Tibial nerve (tissue), 4 donors: Measurements from ENCODE around the gene RBCK1. TPM values are rescaled to one million over a fixed set of nuclear protein-coding genes. Genes with fewer than 3 reads are reported as not detected.
"Not testable (repeated sequence)": the region's sequence is repeated elsewhere in the genome, so short reads cannot be mapped to it uniquely, and the experiment has no call there.

Experiments used
- DNase-seq, 2 donors: peaks; one replicate each; pipeline ENCODE4 v3.0.0-alpha.2; 2019; ENCODE audit warnings: low spot score in 2 of 2
- H3K27ac ChIP-seq, 4 donors: fragments of 200-600 bp; sonication (generic) in 3 of 4; one replicate each; pipeline ENCODE4 v1.5.1; 2017 to 2019; ENCODE audit warnings: mild to moderate bottlenecking in 1 of 4
- H3K27me3 ChIP-seq, 2 donors: fragments of 200-600 bp; sonication (generic) in 1 of 2; one replicate each; pipeline versions ENCODE4 v1.5.1 to v1.6.0; 2017 to 2019
- H3K36me3 ChIP-seq, 3 donors: fragments of 200-600 bp; sonication (generic); one replicate each; pipeline ENCODE4 v1.5.1; 2018 to 2019
- H3K4me1 ChIP-seq, 4 donors: fragments of 200-600 bp; sonication (generic) in 3 of 4; one replicate each; pipeline ENCODE4 v1.5.1; 2017 to 2019
- H3K4me3 ChIP-seq, 4 donors: fragments of 200-600 bp; sonication (generic) in 3 of 4; one replicate each; pipeline ENCODE4 v1.5.1; 2017 to 2019; ENCODE audit warnings: mild to moderate bottlenecking in 1 of 4, moderate library complexity in 1 of 4
- H3K9me3 ChIP-seq, 4 donors: fragments of 200-600 bp; sonication (generic) in 3 of 4; one replicate each; pipeline ENCODE4 v1.5.1; 2017 to 2019
- EP300 ChIP-seq, 2 donors: sonication (generic); formaldehyde crosslinking; IDR thresholded peaks; one replicate each; pipeline ENCODE4 v1.6.1; 2017; ENCODE audit warnings: antibody characterized with exemption in 2 of 2, mild to moderate bottlenecking in 1 of 2
- POLR2A ChIP-seq, 2 donors: fragments of 450-650 bp; IDR thresholded peaks; one replicate each; pipeline ENCODE4 v1.6.1; 2017; ENCODE audit warnings: antibody characterized with exemption in 2 of 2, mild to moderate bottlenecking in 2 of 2, moderate library complexity in 2 of 2
- WGBS, 2 donors: methylation state at CpG; one replicate each; pipeline ENCODE4 v1.1.5; 2018; 5-methylcytosine and 5-hydroxymethylcytosine counted together
- total RNA-seq, 4 donors: library from RNA; depleted of rRNA; stranded (reverse); fragments of >200 nt; gene quantifications; one replicate each; pipeline ENCODE4 v1.1.0, GENCODE V29; 2016
- TF ChIP-seq, protein P1 (sequence below), 5 experiments: fragments of 200-600 bp in 3 of 5; fragments of 450-650 bp in 2 of 5; sonication (generic) in 3 of 5; IDR thresholded peaks; one replicate each; pipeline ENCODE4 v1.5.1; 2016 to 2019; ENCODE audit warnings: antibody characterized with exemption in 5 of 5, mild to moderate bottlenecking in 3 of 5, moderate library complexity in 2 of 5

Gene RBCK1
- total RNA-seq, 4 donors from 2014 or later, result 93.5 to 149 (median 118) TPM

DNA sequence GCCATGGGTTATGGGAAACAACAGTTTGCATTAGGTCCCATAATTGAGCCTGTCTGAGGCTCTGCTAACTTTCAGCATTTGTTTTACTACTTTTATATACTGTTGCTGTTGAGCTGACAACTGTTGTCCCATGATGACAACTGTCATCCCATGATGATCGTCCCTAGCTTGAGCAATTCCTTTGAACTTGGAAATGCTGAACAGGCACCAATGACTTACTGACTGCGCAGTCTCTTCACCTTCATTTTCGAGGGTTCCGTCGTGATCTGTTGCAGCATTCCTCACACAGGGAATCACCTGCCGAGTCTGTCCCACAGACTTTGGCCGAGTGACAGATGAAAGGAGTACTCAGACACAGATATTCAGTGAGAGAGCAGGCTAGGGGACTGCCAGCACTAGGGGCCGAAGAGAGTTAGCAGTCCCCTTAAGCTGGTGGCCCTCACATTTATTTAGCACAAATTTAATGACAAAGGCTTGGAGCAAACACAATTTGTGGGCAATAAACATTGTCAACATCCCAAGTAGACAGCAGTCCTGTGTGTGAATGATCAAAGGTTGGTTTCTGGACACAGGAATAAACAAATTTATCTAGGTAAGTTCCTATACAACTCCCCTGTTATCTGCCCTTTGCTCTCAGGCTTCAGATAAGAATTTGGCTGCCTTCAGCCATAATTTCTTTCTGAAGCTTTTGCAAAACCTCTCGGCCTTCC is 64.2 kb downstream of the RBCK1 start:
- H3K27me3 ChIP-seq, result no peaks in the 10 kb centered on the region
- no peak overlapping the region for H3K4me3 ChIP-seq
- WGBS, 2 donors, result 91 to 92% methylated on average over 9 of the region's 9 CpGs
- H3K9me3 ChIP-seq, result no peaks in the 10 kb centered on the region
- TF ChIP-seq POLR2A (IDR thresholded peaks at IDR 0.05), result no peak
- no peak for TF ChIP-seq EP300 (IDR thresholded peaks at IDR 0.05)
- TF ChIP-seq, protein P1, sequence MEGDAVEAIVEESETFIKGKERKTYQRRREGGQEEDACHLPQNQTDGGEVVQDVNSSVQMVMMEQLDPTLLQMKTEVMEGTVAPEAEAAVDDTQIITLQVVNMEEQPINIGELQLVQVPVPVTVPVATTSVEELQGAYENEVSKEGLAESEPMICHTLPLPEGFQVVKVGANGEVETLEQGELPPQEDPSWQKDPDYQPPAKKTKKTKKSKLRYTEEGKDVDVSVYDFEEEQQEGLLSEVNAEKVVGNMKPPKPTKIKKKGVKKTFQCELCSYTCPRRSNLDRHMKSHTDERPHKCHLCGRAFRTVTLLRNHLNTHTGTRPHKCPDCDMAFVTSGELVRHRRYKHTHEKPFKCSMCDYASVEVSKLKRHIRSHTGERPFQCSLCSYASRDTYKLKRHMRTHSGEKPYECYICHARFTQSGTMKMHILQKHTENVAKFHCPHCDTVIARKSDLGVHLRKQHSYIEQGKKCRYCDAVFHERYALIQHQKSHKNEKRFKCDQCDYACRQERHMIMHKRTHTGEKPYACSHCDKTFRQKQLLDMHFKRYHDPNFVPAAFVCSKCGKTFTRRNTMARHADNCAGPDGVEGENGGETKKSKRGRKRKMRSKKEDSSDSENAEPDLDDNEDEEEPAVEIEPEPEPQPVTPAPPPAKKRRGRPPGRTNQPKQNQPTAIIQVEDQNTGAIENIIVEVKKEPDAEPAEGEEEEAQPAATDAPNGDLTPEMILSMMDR (IDR thresholded peaks at IDR 0.05), result no peak
- no peak for DNase-seq
- no peak overlapping the region for H3K27ac ChIP-seq
- H3K36me3 ChIP-seq, result peaks cover 0 to 6% (median 0%) of the 10 kb centered on the region in 3 donors
- H3K4me1 ChIP-seq, result no peaks in the 10 kb centered on the region

DNA sequence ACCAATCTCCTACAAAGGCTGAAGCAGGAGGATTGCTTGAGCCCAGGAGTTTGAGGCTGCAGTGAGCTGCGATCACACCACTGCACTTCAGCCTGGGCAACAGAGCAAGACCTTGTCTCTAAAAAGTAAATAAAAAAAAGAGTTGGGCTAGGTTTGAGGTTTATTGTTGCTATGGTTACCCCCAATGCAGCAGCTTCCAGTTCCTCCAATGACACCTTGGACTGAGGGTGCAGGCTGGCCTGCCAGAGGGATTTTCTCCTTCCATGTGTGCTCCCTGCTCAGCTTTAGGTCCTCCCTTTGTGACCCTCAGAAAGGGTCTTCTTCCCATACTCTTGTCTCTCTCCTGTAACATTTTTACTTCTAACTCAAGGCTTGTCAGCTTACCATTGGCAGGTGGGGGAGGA is 64.8 kb downstream of the RBCK1 start:
- Histone ChIP-seq H3K27me3 (no peaks in the 10 kb centered on the region), H3K4me3 (no peak overlapping the region), H3K36me3 (peaks cover 0 to 12% (median 0%) of the 10 kb centered on the region in 3 donors), H3K4me1 (no peaks in the 10 kb centered on the region), H3K27ac (no peak overlapping the region), H3K9me3 (no peaks in the 10 kb centered on the region)
- WGBS, 2 donors, result 95 to 96% methylated on average over 1 of the region's 1 CpG
- TF ChIP-seq EP300 (IDR thresholded peaks at IDR 0.05) (no peak), POLR2A (IDR thresholded peaks at IDR 0.05) (no peak)
- TF ChIP-seq, protein P1 (IDR thresholded peaks at IDR 0.05), result no peak
- no peak for DNase-seq

DNA sequence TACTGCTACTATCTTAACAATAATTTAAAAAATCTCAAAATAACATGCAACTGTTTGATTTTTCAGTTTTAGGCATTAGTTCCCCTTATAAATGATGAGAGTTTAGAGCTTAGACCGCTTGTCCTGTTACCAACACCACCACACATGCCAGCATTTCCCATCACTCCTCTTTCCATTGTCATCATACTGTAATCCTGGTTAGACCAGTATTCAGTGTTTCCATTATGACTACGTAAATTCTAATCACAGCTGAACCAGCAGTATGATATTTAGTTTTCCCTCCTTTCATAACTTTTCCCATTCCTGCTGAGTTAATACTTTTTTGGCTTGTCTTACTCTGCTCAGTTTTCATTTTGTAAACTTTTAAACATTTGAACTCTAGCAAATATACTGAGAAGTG is 66.5 kb downstream of the RBCK1 start:
- WGBS, 2 donors, result 78 to 80% methylated on average over 2 of the region's 2 CpGs
- TF ChIP-seq POLR2A (IDR thresholded peaks at IDR 0.05) (no peak), EP300 (IDR thresholded peaks at IDR 0.05) (no peak)
- TF ChIP-seq, protein P1 (IDR thresholded peaks at IDR 0.05), result no peak
- Histone ChIP-seq H3K9me3 (no peaks in the 10 kb centered on the region), H3K4me3 (no peak overlapping the region), H3K27ac (no peak overlapping the region), H3K27me3 (no peaks in the 10 kb centered on the region), H3K4me1 (peaks cover 0 to 15% (median 0%) of the 10 kb centered on the region in 4 donors), H3K36me3 (peaks cover 0 to 18% (median 0%) of the 10 kb centered on the region in 3 donors)
- DNase-seq, result no peak

DNA sequence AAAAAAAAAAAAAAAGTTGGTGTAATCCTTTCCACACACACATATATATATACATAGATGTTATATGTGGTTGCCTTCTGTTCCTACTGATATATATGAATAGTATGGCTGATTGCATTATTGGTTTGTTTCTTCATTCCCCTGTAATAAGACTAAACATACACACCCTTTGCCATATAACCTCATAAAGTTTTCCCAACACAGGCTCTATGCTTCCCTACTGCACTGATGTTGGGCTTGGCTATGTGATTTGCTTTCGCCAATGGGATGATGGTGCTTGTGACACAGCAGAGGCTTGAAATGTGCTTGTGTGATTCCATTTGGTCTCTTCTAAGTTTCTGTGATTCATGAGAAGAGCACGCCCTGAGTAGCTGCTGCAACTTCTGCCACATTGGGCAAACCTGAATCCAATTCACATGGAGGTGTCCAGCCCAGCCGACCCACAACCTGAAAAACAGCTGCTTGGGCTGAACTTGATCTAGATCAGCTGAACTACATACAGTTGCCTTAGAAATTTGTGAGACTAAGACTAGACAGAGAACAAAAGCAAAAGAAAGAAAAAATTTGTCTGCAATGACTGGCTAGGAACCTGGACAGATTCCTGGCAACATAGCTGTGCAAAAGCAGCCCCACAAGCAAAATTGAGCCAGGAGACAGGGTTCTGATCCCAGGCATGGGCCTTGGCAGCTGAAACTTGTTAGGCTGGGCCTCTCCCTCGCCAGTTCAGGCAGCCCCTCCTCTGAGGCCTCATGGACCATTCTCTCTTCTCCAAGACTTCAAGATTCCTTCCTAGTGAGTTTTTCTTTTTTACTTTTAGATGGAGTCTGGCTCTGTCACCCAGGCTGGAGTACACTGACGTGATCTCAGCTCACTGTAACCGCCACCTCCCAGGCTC is 67.6 kb downstream of the RBCK1 start:
- peaks cover 0 to 18% (median 0%) of the 10 kb centered on the region in 3 donors for H3K36me3 ChIP-seq
- WGBS, 2 donors, result 84 to 87% methylated on average over 6 of the region's 6 CpGs
- H3K27ac ChIP-seq, result no peak overlapping the region
- DNase-seq, result no peak
- H3K4me1 ChIP-seq, result peaks cover 0 to 23% (median 0%) of the 10 kb centered on the region in 4 donors
- H3K27me3 ChIP-seq, result no peaks in the 10 kb centered on the region
- H3K4me3 ChIP-seq, result no peak overlapping the region
- TF ChIP-seq POLR2A (IDR thresholded peaks at IDR 0.05) (no peak), EP300 (IDR thresholded peaks at IDR 0.05) (no peak)
- TF ChIP-seq, protein P1 (IDR thresholded peaks at IDR 0.05), result no peak
- no peaks in the 10 kb centered on the region for H3K9me3 ChIP-seq

DNA sequence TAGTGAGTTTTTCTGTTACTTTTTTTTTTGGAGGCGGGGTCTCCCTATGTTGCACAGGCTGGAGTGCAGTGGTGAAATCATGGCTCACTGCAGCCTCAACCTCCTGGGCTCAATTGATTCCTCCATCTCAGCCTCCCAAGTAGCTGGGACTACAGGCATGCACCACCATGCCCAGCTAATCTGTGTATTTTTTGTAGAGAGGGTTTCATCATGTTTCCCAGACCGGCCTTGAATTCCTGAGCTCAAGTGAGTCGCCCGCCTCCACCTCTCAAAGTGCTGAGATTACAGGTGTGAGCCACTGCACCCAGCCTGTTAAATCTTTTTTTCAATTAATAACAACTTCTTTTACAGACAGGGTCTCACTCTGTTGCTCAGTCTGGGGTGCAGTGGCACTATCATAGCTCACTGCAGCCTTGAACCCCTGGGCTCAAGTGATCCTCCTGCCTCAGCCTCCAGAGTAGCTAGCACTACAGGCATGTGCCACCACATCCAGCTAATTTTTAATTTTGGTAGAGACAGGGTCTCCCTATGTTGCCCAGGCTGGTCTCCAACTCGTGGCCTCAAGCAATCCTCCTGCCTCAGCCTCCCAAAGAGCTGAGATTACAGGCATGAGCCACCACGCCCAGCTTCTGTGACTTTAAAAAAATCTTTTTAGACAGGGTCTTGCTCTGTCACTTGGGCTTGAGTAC is 68.6 kb downstream of the RBCK1 start:
- not testable (repeated sequence) for H3K27ac ChIP-seq, H3K27me3 ChIP-seq, H3K4me3 ChIP-seq, DNase-seq, H3K9me3 ChIP-seq
- 97 to 99% methylated on average over 6 of the region's 6 CpGs for WGBS, 2 donors
- Histone ChIP-seq H3K36me3 (peaks cover 0 to 22% (median 2%) of the 10 kb centered on the region in 3 donors), H3K4me1 (peaks cover 0 to 23% (median 0%) of the 10 kb centered on the region in 4 donors)
